T-helper 2 cell treated with Interferon-gamma antibody and Interleukin-4, amounts not matched to agents 100 ng/mL and 5 ng/mL, for 36 hours (primary cell): Measurements from ENCODE around the gene TMEM178B. TPM values are rescaled to one million over a fixed set of nuclear protein-coding genes. Genes with fewer than 3 reads are reported as not detected.

Experiments
- intact Hi-C: fragments of 100-400 bp; cut with micrococcal nuclease; formaldehyde crosslinking; loops from one replicate; pipeline ENCODE4 v1.15.1; 2023
- total RNA-seq: library from RNA; stranded (reverse); gene quantifications from 2 replicates; pipeline ENCODE4 v1.2.3, GENCODE V29; 2022

TMEM178B gene
- total RNA-seq, 1 donor from 2014 or later = 0.80 TPM

DNA sequence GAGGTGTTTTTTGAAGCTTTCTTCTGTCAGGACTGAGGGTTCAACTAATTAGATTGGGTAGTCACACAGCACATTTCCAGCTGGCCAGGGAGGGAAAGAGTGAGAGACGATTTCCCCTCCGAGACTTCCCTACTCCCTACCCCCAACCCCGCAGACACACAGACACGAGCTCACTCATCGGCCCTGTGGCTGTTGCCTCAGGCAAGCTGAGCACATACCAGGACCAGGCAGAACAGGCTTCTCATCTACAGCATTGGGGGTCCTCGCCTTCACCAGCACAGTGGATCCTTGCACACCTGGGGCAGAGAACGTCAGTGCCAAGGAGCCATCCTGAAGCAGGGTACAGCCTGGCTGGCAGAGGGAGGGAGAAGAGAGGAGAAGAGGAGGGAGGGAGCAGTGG lies 144.1 kb downstream of the TMEM178B start:
- intact Hi-C loops = no loop called here

DNA sequence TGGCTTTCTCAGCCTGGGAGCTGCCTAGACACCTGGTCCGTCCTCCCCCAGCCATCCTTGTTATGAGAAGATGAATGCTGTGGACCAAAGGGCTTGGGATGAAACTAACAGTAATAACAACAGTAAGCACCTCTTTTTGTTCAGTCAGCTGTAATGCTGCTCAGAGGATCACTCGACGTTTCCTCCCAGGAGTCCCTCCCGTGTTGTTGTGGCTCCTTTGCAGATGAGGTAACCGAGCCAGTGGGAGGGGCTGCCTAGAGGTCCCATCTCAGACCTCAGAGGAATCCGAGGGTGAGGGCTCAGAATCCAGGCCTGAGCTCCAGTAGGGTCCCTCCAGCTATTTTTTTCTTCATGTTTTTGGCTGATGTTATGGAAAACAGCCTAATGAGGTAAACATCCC lies 145.1 kb downstream of the TMEM178B start:
- intact Hi-C loops = no loop called here

DNA sequence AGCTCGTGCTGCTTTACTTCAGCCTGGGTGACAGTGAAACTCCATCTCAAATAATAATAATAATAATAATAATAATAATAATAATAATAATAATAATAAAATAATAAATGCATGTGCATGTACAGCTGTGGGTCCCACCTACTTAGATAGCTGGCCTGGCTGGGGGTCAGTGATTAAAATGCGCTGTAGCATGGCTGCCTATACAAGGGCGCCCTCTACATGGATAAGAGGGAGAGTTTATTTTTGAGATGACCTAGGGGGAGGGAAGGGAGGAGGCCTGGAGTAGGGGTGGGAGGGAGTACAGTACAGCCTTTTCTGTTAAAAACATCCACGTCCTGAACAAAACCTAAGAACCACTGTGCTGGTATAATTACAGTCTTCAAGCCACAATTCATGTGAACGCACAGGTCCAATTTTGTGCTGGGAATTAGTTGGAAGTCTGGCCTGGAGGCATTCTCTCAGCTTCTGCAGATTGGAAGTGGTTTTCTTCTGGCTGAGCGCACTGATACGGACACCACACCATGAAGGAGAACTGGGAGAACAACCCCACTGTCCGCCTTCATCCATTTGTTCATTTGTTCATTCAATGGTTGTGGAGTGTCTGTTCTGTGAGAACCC lies 146.5 kb downstream of the TMEM178B start:
- intact Hi-C loops = no loop called here

DNA sequence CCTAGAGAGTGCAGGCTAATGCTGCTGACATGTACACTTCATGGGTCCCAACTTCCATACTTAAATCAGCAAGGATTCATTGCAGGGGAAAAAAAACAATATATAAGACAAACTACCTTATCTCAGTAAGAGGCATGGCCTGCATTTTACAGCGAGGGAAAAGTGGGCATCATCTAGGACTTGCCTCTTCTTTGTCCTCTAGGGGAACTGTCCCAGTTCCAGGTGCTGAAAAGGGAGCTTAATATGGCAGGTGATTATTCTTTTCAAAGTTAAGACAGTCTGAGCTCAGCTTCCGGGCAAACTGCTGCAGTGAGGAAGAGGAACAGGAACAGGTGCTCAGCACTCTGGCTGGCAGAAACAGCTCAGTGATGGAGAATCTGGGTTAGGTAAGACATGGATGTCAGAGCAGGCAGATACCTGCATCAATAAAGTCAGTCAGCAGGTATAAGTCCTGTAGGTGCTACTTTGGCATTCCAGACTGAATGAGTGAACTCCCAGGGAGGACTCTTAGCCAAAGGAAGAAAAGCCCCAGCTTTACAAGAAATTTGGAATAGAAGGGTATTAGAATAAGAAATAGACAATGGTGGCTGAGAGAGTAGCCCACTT lies 147.2 kb downstream of the TMEM178B start:
- intact Hi-C loops = no loop called here

DNA sequence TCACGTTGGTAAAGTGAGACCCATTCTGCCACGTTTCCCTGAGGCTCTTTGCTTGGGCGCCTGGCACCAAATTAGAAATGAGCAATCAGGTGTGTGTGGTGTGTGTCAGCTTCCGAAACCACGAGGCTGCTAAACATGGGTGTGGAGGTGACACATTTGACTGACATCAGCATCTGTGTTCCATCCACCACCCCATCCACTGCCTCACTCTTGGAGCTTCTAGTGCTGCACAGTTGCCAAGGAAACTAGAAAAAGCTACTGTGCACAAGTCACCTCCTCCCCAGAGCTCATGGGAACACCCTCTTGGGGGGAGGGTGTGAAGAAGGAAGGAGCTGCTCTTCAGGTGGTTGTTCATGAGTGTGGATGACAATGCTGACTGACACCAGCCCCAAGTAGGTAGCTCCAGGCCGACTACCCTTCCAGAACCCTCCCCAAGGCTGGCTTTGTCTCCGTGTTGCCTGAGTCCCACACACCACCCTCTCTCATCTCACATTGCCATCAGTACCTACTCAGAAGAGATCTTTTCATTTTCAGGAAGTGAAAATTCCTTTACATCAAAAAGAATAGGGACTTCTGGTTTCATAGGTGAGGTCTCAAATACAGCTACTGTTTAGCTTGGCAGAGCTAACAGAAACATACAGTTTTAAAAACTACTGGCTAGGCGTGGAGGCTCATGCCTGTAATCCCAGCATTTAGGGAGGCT lies 152.2 kb downstream of the TMEM178B start:
- intact Hi-C loops = no loop called here

DNA sequence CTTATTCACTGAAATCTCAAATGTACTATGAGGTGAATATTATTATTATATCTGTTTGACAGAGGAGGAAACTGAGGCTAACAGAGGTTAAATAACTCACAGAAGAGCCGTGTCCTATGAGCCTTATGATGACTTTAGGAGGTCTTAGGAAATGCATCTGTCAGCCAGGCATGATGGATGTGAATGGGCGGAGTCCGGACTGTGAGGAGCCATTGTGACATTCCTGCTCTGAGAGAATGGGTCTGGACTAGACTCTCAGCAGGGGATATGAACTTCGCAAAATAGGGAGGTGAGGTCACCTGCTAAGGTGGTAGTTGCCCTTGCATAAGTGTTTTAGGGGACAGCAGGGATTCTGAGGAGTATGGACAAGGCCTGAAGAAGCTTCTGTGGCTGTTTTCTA lies 153.6 kb downstream of the TMEM178B start:
- intact Hi-C loops = no loop called here

DNA sequence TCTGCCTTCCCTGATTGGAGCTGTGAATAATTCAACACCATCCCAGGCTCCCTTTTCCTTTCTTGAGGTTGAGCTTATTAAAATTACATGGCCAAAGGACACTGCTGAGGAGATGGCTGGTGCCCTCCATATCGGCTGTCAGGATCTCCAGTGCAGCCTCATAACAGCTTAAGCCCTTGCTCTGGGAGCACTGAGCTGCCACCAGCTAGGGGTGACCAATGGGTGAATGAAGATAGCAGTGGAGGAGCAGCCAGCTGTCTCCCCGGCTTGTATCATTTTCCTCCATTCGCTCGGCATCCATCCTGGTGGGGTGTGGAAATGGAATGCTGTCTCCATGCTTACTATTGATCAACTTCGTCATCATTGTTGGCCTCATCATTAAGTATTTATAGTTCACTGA lies 154.6 kb downstream of the TMEM178B start:
- intact Hi-C loops = no loop called here

DNA sequence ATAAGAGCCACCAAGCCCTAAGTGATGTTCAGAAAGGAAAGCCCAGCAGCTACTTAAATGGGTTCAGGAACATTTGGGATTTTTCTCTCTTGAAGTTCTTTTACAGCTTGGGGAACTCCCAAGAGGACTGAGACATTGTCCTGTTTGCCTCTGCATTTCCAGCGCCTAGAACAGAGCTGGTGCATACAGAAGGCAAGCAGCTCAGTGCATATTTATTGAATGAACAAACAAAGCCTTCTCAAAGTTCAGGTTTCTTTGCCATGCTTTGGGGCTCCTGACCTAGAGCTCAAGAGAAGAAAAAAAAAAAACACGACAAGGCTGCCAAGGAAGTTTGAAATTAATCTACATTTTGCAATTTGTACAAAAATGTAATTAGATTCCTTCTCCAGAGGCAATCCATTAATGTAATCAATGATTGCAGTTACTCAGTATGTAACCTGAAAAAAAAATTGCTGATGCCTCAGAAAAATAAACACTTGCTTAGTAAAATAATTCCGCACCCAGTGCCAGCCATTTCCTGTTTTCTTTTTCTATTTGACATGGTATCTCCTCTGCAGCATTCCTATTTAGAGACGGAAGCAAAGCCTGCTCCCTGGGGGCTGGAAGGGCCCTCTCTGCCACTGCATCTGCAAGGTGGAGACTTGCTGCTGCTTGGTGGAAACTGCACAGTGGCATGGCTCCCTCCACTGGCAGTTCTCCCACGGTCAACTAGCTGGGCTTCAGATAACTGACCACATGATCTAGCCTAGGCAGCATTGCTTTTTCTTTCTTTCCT lies 157.3 kb downstream of the TMEM178B start:
- intact Hi-C loops = no loop called here

DNA sequence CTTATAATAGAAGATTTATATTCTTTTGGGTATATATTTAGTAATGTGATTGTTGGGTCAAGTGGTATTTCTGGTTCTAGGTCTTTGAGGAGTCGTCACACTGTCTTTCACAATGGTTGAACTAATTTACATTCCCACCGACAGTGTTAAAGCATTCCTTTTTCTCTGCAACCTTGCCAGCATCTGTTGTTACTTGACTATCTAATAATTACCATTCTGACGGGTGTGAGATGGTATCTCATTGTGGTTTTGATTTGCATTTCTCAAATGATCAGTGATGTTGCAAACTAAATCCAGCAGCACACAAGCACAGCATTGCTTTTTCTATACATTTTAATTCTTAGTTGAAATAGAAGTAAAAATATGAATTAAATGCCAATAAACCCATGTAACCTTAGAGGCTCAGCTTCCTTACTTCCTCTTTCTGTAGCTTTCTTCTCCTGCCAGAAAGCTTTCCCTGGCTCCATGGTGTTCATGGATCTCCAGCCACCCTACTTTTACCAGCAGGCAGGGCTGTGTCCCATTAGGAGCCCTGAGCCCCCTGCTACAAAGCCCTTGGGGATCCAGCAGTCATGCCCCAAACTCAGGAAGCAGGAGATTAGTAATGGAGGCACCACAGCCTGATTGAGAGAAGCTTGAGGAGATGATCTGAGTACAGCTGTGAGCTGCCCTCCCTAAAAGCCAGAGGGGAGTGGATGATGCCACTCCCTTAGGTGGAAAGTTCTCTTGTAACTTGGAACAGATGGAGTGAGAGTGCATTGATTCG lies 158.6 kb downstream of the TMEM178B start:
- intact Hi-C loops = no loop called here

DNA sequence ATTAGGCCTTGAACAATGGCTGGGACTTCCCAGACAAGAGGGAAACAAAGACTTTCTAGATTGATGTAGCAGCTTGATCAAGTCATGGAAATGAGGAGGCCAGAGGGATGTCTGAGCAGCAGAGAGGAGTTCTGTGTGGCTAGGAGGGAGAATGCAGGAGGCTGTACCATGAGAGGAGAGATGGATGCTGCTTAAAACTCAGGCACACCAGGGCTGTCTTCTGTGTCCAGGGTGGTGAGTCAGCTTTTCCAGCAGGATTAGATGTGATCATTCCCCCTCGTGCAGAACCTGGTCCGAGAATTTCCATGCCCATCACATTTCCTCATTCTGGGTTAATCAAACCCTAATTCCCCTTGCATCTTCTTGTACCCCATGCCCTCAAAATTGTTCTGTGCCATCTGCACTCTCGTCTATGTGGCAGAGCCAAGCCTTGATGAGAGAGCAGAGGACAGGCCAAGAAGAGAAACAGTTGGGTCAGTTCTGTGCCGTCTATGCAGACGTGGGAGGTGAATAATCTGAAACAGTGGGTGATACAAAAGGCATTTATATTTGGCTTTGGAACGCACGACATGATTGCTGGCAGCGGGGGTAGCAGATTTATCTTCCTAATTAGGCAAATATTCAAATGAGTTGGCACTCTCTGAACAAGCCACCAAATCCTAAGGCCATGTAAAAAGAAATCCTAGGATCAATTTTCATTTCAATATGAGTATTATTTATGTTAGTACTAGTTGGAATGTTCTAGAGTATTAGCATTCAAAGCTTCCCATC lies 160.7 kb downstream of the TMEM178B start:
- intact Hi-C loops = no loop called here

DNA sequence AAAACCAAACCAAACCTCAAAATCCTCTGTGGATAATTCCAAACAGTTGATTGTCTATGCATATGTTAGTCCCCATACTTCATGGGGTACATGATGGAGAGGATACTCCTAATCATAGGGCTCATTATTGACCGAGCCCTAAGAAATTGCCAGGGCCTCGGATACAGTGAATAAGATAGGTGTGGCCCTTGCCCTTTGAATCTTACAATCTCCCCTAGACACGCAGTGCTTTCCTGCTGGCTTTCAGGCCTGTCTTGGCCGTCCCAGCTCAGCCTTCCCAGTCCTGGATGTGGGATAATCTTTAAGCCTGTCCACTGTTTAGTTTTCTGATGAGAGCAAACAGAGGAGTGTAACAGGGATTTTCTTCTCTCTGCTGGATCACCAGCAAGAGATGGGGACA lies 161.8 kb downstream of the TMEM178B start:
- intact Hi-C loops = no loop called here

DNA sequence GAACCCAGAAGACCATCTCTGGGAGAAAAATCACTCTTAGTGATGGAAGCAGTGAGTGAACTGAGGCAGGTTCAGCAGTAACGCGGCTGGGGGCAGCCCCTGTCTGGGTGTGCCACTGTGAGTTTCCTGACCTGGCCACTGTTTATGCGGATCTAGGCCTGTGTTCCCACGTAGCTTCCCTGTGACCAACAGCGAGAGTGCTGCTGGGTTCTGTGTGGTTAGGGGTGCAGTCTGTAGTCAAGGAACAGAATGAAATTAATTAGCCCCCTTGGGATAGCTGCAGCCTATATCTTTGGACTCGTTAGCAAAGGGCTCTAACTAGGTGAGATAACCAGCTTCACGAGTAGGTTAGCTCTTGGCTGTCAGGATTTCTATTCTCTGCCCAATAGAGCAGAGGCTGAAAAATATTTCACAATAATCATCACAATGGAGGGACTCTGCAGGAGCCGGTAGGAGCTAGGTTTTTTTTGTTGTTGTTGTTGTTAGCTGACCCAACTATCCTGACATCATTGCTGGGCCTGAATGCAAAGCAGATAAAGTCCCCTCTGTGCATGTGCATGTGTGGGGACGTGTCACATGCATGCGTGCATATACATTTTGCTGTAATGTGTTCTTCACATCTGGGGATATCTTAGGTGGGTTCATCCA lies 164.9 kb downstream of the TMEM178B start:
- intact Hi-C loops = no loop called here

DNA sequence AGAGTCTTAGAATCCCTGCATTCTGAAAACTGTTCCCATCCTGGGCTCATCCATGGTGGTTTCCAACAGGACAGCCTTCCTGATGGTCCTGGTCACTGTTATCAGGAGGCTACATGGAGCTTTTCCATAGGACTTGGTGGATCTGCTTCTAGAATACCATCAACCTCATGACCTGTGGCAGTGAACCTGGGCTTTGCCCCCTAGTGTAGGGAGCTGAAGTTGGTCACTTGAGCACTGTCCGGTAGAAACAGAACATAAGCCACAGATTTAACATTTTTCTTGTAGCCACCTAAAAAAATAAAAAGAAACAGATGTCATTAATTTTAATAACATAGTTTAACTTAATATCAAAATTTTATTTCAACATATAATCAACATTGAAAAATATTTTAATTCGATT lies 165.8 kb downstream of the TMEM178B start:
- intact Hi-C loops = no loop called here

DNA sequence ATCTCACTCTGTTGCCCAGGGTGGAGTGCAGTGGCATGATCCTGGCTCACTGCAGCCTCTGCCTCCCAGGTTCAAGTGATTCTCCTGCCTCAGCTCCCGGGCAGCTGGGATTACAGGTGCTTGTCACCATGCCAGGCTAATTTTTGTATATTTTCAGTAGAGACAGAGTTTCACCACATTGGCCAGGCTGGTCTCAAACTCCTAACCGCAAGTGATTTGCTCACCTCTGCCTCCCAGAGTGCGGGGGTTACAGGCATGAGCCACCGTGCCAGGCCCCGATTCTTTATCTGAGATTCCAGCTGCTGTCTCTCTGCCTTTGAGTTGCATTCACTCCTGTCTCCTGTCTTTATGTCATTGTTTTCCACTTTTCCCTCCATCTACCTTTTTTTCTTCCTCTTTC lies 168.7 kb downstream of the TMEM178B start:
- intact Hi-C loops = no loop called here

DNA sequence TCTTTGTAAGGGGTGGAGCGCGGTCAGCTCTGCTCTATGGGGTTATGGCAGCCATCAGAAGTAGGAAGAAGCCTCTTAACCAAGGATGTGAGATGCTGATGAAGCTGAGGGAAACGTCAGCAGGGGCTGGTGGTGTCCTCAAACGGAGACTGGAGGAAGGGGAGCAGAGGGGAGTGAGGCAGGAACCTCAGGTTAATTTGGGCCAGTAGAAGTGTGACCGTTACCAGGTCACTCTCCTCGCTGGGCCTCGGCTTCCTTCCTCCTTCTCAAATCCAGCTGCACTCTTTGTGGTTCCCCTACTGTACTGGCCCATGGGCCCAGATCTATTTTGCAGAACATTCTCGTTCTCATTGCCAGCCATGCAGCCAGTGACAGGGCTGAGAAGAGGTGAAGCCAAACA lies 169.5 kb downstream of the TMEM178B start:
- intact Hi-C loops = no loop called here

DNA sequence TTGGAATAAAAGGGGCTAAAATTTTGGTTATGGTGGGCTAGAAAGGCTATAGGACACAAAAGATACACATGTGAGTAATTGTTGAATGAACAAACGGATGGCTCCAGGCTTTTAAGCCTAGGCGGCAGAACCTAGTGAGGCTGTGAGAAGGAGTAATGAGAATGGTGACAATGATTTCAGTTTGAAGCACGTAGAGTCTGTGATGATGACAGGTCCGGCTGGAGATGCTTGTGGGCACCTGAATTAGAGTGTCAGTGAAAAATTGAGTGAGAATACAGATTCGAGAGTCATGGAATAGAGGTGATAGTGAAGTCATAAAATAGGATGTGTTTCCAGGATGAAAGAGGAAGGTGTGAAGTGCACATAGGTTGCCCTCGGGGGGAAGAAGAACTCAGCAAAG lies 170.6 kb downstream of the TMEM178B start:
- intact Hi-C loops = no loop called here

DNA sequence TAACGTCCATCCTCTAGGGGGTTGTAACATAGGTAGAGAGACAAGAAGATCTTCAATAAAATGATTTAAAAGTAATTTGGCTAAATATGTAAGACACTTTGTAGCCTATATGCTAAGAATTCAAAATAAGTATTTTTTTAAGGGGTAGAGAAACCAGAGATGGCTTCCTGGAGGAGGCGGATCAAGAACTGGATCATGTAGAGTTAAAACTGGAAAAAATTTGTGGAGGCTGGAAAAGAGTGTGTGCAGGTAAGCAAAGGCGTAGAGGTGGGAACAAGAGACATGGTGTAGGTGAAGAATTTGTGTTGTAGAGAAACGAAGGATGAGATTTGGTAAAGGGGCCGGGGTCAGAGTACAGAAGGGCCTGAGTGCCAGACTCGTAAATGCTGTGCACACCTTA lies 172.6 kb downstream of the TMEM178B start:
- intact Hi-C loops = no loop called here

DNA sequence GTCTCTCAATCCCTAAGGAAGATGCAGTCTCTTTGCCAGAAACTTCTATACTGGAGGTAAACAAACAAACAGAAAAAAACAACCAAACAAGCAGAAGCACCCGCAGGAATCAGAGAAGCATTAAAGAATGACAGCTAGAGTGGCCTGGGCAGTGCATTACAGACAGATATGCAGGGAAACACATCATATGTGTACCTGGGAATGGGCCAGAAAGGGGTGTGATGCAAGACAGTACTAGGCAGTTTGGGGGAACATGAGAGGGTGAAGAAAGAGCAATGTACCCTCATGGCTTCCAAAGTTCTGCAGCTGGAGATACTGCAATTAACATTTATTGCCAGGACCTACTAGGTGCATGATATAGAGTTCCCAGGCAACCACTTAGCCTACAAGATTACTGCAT lies 177.3 kb downstream of the TMEM178B start:
- intact Hi-C loops = no loop called here

DNA sequence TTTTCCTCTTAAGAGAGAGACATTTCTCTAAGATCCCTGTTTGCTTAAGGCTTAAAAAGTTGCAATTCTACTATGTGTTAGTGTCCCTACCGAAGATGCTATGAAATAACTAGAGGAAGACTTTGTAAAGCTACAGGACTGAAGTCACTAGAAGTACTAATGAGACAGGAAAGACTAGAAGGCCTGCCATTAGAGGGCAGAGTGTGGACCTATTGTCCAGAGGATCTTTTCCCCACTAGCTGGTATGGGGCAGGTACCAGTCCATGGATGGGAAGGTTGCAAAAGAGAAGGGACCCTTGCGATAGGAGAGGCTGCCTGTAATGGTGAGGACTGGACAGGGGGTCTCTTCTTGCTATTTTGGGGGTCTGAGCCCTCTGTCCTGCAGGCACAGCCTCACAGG lies 178.1 kb downstream of the TMEM178B start:
- intact Hi-C loops = no loop called here

DNA sequence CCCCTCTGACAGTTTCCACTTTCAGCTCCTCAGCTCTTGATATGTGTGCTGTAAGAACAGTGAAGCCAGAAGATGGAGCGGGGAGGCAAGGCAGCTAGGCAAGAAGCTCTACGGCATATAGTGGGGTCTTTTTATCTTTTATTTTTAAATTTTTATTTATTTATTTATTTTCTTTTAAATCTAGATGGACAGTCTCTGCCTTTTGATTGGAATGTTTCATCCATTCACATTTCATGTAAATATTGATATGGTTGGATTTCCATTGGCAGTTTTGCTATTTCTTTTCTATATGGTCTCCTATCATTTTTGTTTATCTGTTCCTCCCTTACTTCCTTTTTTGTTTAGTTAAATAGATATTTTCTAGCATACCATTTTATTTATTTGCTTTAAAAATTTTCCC lies 183.7 kb downstream of the TMEM178B start:
- intact Hi-C loops = no loop called here
